Activated gamma-delta T cell (primary cell): ENCODE measurements around the gene HPCAL1.

Experiments used
- DNase-seq: peaks from one replicate; lab custom pipeline; 2025; lab: John Stamatoyannopoulos, UW

The HPCAL1 gene

DNA sequence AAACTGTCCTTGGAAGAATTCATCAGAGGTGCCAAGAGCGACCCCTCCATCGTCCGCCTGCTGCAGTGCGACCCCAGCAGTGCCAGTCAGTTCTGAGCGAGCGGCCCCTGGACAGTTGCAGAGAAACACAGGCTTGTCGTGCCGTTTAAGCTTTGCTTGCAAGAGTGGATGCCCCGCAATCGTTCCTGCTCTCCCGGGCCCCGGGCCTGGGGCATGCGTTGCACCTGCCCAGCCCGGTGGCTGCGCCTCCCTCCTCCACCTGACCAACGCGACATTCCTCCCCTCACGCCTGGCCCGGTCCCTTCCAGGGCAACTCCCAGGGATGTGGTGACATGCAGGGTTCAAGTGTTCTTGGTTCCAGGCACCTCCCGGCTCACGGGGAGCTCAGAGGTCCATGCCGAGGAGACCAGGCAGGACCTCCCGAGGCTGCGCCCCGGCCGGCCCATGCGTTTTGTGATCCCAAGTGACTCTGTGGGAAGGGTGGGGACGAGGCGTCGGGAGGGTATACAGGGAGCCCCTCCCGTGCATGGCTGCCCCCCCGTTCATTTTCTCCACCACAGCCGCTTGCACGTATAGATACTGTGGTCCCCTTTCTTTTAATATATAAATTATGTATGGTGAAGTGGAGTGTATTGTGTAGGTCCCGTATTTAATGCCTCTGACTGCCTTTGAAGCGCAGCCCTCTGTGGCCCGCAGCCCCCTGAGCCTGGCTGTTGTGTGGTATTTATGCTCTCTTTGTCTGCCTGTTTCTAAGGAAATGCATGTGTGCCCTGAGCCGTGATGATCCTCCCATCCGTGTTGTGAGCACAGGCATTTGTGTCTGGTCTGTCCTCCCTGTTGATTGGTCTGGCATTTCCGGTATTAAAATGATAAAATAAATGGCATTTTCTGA lies 124.3 kb downstream of the HPCAL1 start:
- no peak for DNase-seq

DNA sequence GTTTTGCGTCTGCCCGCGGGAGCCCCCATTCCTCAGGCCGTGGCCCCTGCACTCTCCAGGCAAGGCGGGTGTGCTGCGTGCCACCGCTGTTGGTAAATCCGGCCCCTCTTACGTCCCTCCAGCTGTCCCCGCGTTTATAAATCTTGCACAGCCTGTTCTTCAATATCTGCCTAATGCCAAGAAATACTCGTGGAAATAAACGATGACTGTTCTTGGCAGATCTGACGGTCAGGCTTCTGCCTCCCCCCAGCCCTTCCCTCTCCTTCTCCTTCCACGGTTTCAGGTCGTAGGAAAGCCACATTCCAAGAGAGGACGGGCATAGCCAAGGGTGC lies 124.9 kb downstream of the HPCAL1 start:
- DNase-seq, result no peak

- DNase-seq, result no peak
Measured at GRCh38 chr2:10428355-10428754, 125.7 kb downstream of the HPCAL1 start.

- DNase-seq, result no peak
Measured at GRCh38 chr2:10428924-10429323, 126.2 kb downstream of the HPCAL1 start.

- no peak for DNase-seq
Measured at GRCh38 chr2:10430886-10431622, 128.3 kb downstream of the HPCAL1 start.

GRCh38 chr2:10431797-10432196 lies 129.1 kb downstream of the HPCAL1 start:
- no peak for DNase-seq

- no peak for DNase-seq
Measured at GRCh38 chr2:10432311-10433181, 129.8 kb downstream of the HPCAL1 start.

DNA sequence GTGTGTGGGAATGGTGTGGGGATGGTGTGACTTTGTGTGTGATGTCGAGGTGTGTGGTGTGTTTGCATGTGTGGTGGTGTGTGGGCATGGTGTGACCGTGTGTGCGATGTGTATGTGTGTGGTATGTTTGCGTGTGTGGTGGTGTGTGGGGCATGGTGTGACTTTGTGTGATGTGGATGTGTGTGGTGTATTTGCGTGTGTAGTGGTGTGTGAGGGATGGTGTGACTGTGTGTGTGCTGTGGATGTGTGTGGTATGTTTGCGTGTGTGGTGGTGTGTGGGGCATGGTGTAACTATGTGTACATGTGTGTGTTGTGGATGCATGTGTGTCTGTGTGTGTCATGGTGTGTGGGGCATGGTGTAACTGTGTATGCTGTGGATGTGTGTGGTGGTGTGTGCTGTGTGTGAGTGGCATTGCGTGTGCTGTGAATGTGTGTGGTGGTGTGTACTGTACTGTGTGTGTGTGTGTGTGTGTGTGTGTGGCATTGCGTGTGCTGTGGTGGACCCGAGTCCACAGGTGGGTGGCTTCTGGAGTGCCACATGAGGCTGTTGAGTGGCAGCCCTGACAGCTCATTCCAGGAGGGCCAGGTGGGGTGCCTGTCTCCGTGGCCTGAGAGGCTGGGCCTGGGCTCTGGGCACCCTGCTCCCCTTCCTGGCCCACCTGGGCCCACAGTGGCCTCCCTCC lies 130.7 kb downstream of the HPCAL1 start:
- DNase-seq, result no peak

DNA sequence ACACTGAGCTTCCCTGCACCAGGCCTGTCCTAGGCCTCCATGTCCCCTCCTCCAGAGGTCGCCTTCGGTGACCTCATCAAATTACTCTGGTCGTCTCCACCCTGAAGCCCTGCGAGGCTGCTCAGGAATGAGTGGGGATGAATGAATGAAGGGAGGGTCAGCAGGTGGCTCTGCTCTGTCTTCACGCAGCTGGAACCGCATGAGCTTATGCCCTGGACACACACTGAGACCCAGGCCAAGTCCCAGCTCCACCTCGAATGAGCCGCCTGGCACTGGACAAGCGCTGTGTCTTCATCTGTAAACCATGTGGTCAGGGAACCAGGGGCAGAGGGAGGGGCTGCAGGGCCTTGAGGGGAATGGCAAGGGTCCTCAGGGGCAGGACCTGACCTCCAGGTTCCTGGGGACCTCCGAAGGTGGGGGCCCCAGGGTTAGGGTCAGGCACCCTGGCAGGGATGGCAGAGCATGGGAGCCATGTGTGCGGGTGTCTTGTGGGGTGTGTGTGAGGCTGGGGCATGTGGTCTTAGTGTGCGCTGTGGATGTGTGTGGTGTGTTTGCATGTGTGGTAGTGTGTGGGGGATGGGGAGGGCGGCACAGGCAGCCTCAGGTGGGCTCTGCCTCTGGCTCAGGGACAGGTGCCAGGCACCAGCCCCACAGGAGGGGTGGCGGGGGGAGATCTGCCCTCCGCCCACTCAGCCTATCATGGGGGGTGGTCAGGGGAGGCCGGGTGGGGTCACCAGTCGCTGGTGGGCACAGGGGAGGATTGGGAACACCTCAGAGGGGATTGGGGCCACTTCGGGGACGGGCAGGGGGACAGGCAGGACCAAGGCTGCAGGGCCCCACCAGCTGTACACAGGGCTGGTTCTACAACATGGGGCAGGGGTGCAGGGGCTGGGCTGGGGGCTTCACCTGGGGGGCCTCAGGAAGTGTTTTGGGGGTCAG lies 131.5 kb downstream of the HPCAL1 start:
- no peak for DNase-seq

GRCh38 chr2:10434886-10435819 lies 132.4 kb downstream of the HPCAL1 start:
- DNase-seq, result peak; percentile 43

- DNase-seq, result no peak
Measured at GRCh38 chr2:10435820-10436204, 133.1 kb downstream of the HPCAL1 start.

GRCh38 chr2:10436583-10437110 lies 133.9 kb downstream of the HPCAL1 start:
- no peak for DNase-seq

DNA sequence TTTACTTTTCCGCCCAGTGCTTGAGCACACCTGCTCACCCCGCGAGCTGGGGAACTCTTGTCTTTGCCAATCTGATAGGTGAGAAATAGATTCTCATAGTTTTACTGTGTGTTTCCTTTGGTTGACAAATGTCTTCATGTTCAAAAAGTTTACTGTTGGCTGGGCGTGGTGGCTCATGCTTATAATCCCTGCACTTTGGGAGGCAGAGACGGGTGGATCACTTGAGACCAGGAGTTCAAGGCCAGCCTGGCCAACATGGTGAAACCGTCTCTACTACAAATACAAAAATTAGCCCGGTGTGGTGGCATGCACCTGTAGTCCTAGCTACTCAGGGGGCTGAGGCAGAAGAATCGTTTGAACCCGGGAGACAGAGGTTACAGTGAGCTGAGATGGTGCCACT lies 135.1 kb downstream of the HPCAL1 start:
- no peak for DNase-seq

DNA sequence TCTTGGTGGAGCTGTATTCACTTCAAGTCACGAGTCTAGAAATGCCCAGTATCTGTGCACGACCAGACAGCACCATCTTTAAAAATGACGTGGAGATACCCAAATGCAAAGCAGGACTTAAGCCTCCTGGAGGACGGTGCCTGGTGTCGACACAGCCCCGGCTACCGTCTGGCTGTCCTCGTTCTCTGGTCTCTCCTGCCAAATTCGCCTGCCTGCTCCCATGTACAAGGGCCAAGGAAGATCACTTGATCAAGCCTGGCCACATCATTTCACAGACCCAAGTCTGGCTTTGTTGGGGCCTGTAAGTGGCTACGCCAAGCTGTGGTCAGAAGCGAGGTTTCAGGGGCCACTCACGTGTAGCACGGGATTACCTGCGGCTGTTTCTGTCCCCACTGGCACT lies 136.0 kb downstream of the HPCAL1 start:
- DNase-seq, result no peak

DNA sequence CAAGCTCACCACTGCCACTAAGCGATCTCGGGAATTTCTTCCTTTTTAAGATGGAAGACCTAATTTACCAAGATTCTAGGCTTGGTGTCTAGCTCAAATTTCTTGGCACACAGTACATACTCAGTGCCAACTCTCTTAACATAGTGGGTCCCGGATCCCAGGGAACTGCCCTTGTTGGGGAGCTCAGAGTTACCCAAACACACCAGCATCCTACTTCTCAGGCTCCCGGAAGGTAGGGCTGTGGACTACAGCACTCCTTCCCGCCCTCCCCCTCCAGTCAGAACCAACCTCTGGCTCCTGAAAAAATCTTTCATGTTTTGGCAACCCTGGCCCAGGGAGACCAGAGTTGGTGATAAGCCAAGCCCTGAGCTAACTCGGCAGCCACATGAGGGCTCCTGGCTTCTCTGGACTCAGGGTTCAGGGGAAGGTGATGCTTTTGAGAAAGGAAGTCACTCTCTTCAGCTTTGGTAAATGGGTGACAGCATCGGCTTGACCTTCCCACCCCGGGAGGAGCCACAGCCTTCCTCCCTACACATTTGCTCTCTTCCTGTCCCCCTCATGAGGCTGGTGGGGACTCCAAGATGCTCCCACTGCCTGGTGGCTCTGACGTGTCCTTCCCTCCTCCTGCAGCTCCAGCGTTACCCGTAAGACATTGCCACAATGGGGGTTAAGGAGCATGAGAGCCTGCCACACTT lies 136.6 kb downstream of the HPCAL1 start:
- no peak for DNase-seq

DNA sequence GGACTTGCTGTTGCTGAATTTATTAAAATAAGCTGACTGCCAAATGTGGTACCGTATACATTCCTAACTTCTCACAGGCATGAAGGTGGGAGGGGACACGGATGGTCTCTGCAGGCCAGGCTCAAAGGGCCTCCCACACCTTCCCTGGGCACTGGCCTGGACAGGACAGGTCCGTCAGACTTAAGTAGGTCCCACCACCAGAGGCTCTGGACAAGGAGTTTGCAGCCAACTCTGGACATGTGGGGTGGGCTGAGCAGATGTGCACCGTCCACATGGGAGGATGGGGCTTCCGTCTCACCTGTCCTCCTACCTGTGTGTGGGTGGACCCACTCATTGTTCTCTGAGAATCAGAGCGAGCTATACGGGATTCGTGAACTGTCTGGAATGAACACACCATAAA lies 137.3 kb downstream of the HPCAL1 start:
- no peak for DNase-seq

GRCh38 chr2:10440736-10441135 lies 138.0 kb downstream of the HPCAL1 start:
- DNase-seq, result no peak

- DNase-seq, result no peak
Measured at GRCh38 chr2:10441948-10442347, 139.2 kb downstream of the HPCAL1 start.
